WTC11 (cell line): ENCODE data around the gene DSG4. TPM values are rescaled to one million over a fixed set of nuclear protein-coding genes. Genes with fewer than 3 reads are reported as not detected.

Experiments used
- ATAC-seq: fragments of 200-7000 bp; cut with Tn5 transposase; 2 replicates; pipeline ENCODE4 v1.10.0; 2021; ENCODE audit warnings: mild to moderate bottlenecking, moderate library complexity
- CTCF ChIA-PET: fragments of 300-600 bp; sonication (Branson Sonifier 250); formaldehyde crosslinking; loops from one replicate; lab custom pipeline; 2021; ENCODE audit warnings: antibody characterized with exemption; lab: Charles Lee
- POLR2A ChIA-PET: fragments of 350-600 bp; sonication (Branson Sonifier 250); formaldehyde crosslinking; loops from one replicate; lab custom pipeline; 2021; ENCODE audit warnings: antibody characterized with exemption; lab: Charles Lee
- DNase-seq: peaks from one replicate; pipeline ENCODE4 v3.0.0; 2021; ENCODE audit warnings: low spot score
- H3K27ac Mint-ChIP-seq: 2 replicates; pipeline ENCODE4 v1.8.0; 2021; ENCODE audit warnings: mixed read lengths
- H3K27me3 Mint-ChIP-seq: 2 replicates; pipeline ENCODE4 v1.8.0; 2021; ENCODE audit warnings: low read depth, mild to moderate bottlenecking, moderate library complexity, mixed read lengths
- H3K36me3 Mint-ChIP-seq: 2 replicates; pipeline ENCODE4 v1.8.0; 2021; ENCODE audit warnings: mixed read lengths
- H3K4me1 Mint-ChIP-seq: 2 replicates; pipeline ENCODE4 v1.8.0; 2022; ENCODE audit warnings: mixed read lengths
- H3K4me3 Mint-ChIP-seq: 2 replicates; pipeline ENCODE4 v1.8.0; 2021; ENCODE audit warnings: mild to moderate bottlenecking, moderate library complexity, mixed read lengths
- H3K9me3 Mint-ChIP-seq: 2 replicates; pipeline ENCODE4 v1.8.0; 2021; ENCODE audit warnings: mixed read lengths
- ATF6 ChIP-seq: sonication (generic); formaldehyde crosslinking; IDR thresholded peaks from 2 replicates; pipeline ENCODE4 v1.8.1; 2023; ENCODE audit warnings: mild to moderate bottlenecking, missing genetic modification reagents
- CREB1 ChIP-seq: sonication (generic); formaldehyde crosslinking; IDR thresholded peaks from 2 replicates; pipeline ENCODE4 v1.8.0; 2023; ENCODE audit warnings: mild to moderate bottlenecking, missing genetic modification reagents
- ELF4 ChIP-seq: sonication (generic); formaldehyde crosslinking; IDR thresholded peaks from 2 replicates; pipeline ENCODE4 v1.8.1; 2022; ENCODE audit warnings: low read depth, mild to moderate bottlenecking, moderate library complexity, missing genetic modification reagents
- ESRRA ChIP-seq: sonication (generic); formaldehyde crosslinking; IDR thresholded peaks from 2 replicates; pipeline ENCODE4 v1.8.1; 2022; ENCODE audit warnings: mild to moderate bottlenecking, missing genetic modification reagents, borderline replicate concordance
- GABPB1 ChIP-seq: sonication (generic); formaldehyde crosslinking; IDR thresholded peaks from 2 replicates; pipeline ENCODE4 v1.8.1; 2023; ENCODE audit warnings: mild to moderate bottlenecking, missing genetic modification reagents
- IRF2 ChIP-seq: sonication (generic); formaldehyde crosslinking; IDR thresholded peaks from 2 replicates; pipeline ENCODE4 v1.8.0; 2022; ENCODE audit warnings: low read depth, missing genetic modification reagents, borderline replicate concordance
- JUN ChIP-seq: sonication (generic); formaldehyde crosslinking; IDR thresholded peaks from 2 replicates; pipeline ENCODE4 v1.8.0; 2023; ENCODE audit warnings: mild to moderate bottlenecking, missing genetic modification reagents
- MAX ChIP-seq: sonication (generic); formaldehyde crosslinking; IDR thresholded peaks from 2 replicates; pipeline ENCODE4 v1.8.0; 2022; ENCODE audit warnings: mild to moderate bottlenecking, missing genetic modification reagents
- MYBL2 ChIP-seq: sonication (generic); formaldehyde crosslinking; IDR thresholded peaks from 2 replicates; pipeline ENCODE4 v1.8.1; 2023; ENCODE audit warnings: mild to moderate bottlenecking, moderate library complexity, missing genetic modification reagents
- NFATC4 ChIP-seq: fragments of 250-450 bp; sonication (Bioruptor Pico); IDR thresholded peaks from 2 replicates; pipeline ENCODE4 v1.9.0; 2021; ENCODE audit warnings: mild to moderate bottlenecking
- NR3C1 ChIP-seq: sonication (generic); formaldehyde crosslinking; conservative IDR thresholded peaks from 2 replicates; pipeline ENCODE4 v1.8.1; 2023; ENCODE audit warnings: low read depth, mild to moderate bottlenecking, missing genetic modification reagents
- PRRX2 ChIP-seq: fragments of 250-450 bp; sonication (Bioruptor Pico); IDR thresholded peaks from 2 replicates; pipeline ENCODE4 v1.8.0; 2021; ENCODE audit warnings: mild to moderate bottlenecking
- SP1 ChIP-seq: sonication (generic); formaldehyde crosslinking; conservative IDR thresholded peaks from 2 replicates; pipeline ENCODE4 v1.8.1; 2022; ENCODE audit warnings: missing genetic modification reagents
- ZNF281 ChIP-seq: sonication (generic); formaldehyde crosslinking; IDR thresholded peaks from 2 replicates; pipeline ENCODE4 v1.8.0; 2023; ENCODE audit warnings: mild to moderate bottlenecking, missing genetic modification reagents
- ZNF416 ChIP-seq: fragments of 250-450 bp; sonication (Bioruptor Pico); IDR thresholded peaks from 2 replicates; pipeline ENCODE4 v1.9.0; 2021; ENCODE audit warnings: mild to moderate bottlenecking, inconsistent platforms
- ZNF532 ChIP-seq: fragments of 250-450 bp; sonication (Bioruptor Pico); IDR thresholded peaks from 2 replicates; pipeline ENCODE4 v1.9.0; 2021; ENCODE audit warnings: mild to moderate bottlenecking, borderline replicate concordance
- total RNA-seq: library from RNA; stranded (reverse); gene quantifications from 3 replicates; pipeline ENCODE4 v1.2.3, GENCODE V29; 2021
- TF ChIP-seq, protein P1 (sequence below): sonication (generic); formaldehyde crosslinking; IDR thresholded peaks from 2 replicates; pipeline ENCODE4 v1.8.1; 2022; ENCODE audit warnings: mild to moderate bottlenecking, moderate library complexity, missing genetic modification reagents
- TF ChIP-seq, protein P2 (sequence below): sonication (generic); formaldehyde crosslinking; IDR thresholded peaks from 2 replicates; pipeline ENCODE4 v1.8.1; 2022; ENCODE audit warnings: mild to moderate bottlenecking, missing genetic modification reagents, moderate library complexity, borderline replicate concordance

Gene DSG4
- total RNA-seq, 1 experiment from 2014 or later: not detected

DNA sequence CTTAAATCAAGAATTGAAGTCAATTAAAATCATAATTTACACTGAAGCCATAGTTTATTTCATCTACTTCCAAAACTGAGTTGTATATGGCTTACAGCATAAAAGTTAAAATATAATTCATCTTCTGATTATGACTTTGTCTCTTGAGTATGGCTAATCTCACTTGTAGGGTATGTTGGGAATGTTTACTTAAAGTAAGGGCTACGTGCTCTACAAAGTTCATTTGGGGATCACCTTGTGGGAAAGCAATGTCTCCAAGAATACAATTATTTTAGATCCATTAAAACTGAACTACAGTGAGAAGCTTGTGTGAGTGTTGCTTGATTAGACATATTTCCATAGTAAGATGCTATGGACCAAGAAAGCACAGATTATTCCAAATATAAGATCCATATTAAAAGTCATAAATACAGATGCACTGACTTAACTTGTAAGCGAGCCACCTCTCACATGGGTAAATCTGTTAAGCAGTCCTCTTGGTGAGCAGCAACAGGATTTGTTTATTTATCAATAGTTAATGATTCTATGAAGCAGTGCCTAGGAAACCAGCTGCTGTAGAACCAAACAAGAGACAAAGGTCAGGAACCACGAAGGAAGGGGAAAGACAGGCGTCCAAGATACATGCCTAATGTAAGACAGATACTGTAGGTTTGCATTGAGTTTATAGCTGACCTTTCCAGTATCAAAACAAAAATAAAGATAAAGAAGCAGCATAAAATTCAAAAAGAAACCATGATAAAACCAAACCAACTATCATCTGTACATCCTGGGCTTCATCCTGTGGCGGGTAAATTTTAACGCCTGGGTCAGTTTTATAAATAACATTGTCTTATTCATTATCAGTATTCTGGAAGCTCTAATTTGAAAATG, 24.8 kb downstream of the DSG4 start:
- CTCF ChIA-PET: no interaction called here
- H3K4me3 Mint-ChIP-seq: no peak overlapping the region

GRCh38 chr18:31402026-31402373, 25.4 kb downstream of the DSG4 start:
- TF ChIP-seq MYBL2 (no peak), SP1 (CRISPR knock-in tag) (no peak), ZNF416 (CRISPR knock-in tag) (no peak), IRF2 (CRISPR knock-in tag) (no peak), ESRRA (no peak), CREB1 (CRISPR knock-in tag) (no peak), PRRX2 (CRISPR knock-in tag) (no peak), NR3C1 (CRISPR knock-in tag) (no peak)
- ATAC-seq: no peak
- no peaks in the 10 kb centered on the region for H3K27me3 Mint-ChIP-seq
- H3K4me3 Mint-ChIP-seq: no peak overlapping the region
- no peaks in the 10 kb centered on the region for H3K4me1 Mint-ChIP-seq
- ChIA-PET CTCF (no interaction called here), POLR2A (no interaction called here)
- no peak for DNase-seq
- no peak overlapping the region for H3K27ac Mint-ChIP-seq
- H3K36me3 Mint-ChIP-seq: no peaks in the 10 kb centered on the region
- H3K9me3 Mint-ChIP-seq: no peaks in the 10 kb centered on the region

More for the DNA sequence above, 24.8 kb downstream of the DSG4 start:
- ATAC-seq (no peak), DNase-seq (no peak)
- TF ChIP-seq ZNF281 (no peak), NFATC4 (no peak), JUN (no peak)
- TF ChIP-seq, protein P1, sequence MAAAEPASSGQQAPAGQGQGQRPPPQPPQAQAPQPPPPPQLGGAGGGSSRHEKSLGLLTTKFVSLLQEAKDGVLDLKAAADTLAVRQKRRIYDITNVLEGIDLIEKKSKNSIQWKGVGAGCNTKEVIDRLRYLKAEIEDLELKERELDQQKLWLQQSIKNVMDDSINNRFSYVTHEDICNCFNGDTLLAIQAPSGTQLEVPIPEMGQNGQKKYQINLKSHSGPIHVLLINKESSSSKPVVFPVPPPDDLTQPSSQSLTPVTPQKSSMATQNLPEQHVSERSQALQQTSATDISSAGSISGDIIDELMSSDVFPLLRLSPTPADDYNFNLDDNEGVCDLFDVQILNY: no peak
- TF ChIP-seq, protein P2, sequence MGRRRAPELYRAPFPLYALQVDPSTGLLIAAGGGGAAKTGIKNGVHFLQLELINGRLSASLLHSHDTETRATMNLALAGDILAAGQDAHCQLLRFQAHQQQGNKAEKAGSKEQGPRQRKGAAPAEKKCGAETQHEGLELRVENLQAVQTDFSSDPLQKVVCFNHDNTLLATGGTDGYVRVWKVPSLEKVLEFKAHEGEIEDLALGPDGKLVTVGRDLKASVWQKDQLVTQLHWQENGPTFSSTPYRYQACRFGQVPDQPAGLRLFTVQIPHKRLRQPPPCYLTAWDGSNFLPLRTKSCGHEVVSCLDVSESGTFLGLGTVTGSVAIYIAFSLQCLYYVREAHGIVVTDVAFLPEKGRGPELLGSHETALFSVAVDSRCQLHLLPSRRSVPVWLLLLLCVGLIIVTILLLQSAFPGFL (CRISPR knock-in tag): no peak
- Mint-ChIP-seq H3K27ac (no peak overlapping the region), H3K27me3 (no peaks in the 10 kb centered on the region), H3K4me1 (no peaks in the 10 kb centered on the region), H3K9me3 (no peaks in the 10 kb centered on the region), H3K36me3 (no peaks in the 10 kb centered on the region)
- POLR2A ChIA-PET: no interaction called here

DNA sequence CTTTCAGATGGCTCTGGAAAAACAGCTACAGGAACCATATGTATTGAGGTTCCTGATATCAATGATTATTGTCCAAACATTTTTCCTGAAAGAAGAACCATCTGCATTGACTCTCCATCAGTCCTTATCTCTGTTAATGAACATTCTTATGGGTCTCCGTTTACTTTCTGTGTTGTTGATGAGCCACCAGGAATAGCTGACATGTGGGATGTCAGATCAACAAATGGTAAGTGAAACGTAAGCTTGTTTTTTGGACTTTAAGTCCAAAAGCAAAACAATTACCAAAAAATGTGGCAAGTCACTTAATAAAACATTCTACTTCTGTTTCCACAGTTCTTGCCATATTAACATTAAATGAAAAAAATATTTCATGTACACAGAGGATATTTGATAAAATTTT, 26.8 kb downstream of the DSG4 start:
- Mint-ChIP-seq H3K4me3 (no peak overlapping the region), H3K9me3 (no peaks in the 10 kb centered on the region), H3K27ac (no peak overlapping the region), H3K27me3 (no peaks in the 10 kb centered on the region), H3K4me1 (no peaks in the 10 kb centered on the region), H3K36me3 (no peaks in the 10 kb centered on the region)
- no peak for TF ChIP-seq MYBL2
- TF ChIP-seq GABPB1 (CRISPR knock-in tag): no peak
- DNase-seq: no peak
- ChIA-PET POLR2A (interaction anchor here (0.8 kb wide), 1 partner anchor 156 kb away, joined by 3 read pairs; no protein-coding TSS in a partner anchor), CTCF (no interaction called here)
- no peak for ATAC-seq

- DNase-seq: no peak
- Mint-ChIP-seq H3K27me3 (no peaks in the 10 kb centered on the region), H3K27ac (no peak overlapping the region), H3K4me3 (no peak overlapping the region), H3K36me3 (no peaks in the 10 kb centered on the region), H3K4me1 (no peaks in the 10 kb centered on the region), H3K9me3 (peaks cover 6% of the 10 kb centered on the region)
- CTCF ChIA-PET: interaction anchor here (1.0 kb wide), 1 partner anchor 17 kb away, joined by 5 read pairs; no protein-coding TSS in a partner anchor
- POLR2A ChIA-PET: no interaction called here
- ATAC-seq: no peak
- TF ChIP-seq MAX (CRISPR knock-in tag) (no peak), ATF6 (CRISPR knock-in tag) (no peak), ELF4 (CRISPR knock-in tag) (no peak), ZNF532 (no peak)
These were observed 31.1 kb downstream of the DSG4 start for GRCh38 chr18:31407649-31408048.
